ENCODE measurements around the gene STAT5A. TPM values are rescaled to one million over a fixed set of nuclear protein-coding genes. Genes with fewer than 3 reads are reported as not detected.

STAT5A gene
- total RNA-seq, 2 experiments from 2014 or later = 141 to 150 TPM

Other genes with a start within 250 kb of the STAT5A start
- gene C17orf113, start 237.9 kb upstream of the STAT5A start, total RNA-seq = under 1 TPM; 0.42 to 0.55 TPM
- gene ZNF385C, start 190.0 kb upstream of the STAT5A start, total RNA-seq = under 1 TPM in 1 of 2 experiments, not detected in 1; 0.20 TPM
- 10 to 100 TPM; 33.5 to 35.6 TPM for gene DHX58, start 175.8 kb upstream of the STAT5A start, total RNA-seq
- gene KAT2A, start 167.1 kb upstream of the STAT5A start, total RNA-seq = 10 to 100 TPM; 38.5 to 42.4 TPM
- gene HSPB9, start 165.7 kb upstream of the STAT5A start, total RNA-seq = not detected
- gene RAB5C, start 133.5 kb upstream of the STAT5A start, total RNA-seq = 10 to 100 TPM; 66.4 to 71.2 TPM
- under 1 TPM; 0.17 to 0.25 TPM for gene KCNH4, start 107.4 kb upstream of the STAT5A start, total RNA-seq
- not detected for gene HCRT, start 103.0 kb upstream of the STAT5A start, total RNA-seq
- 1 to 10 TPM; 6.8 to 8.3 TPM for gene GHDC, start 94.0 kb upstream of the STAT5A start, total RNA-seq
- 100 to 1,000 TPM in 1 of 2 experiments, 10 to 100 TPM in 1; 99.4 to 104 TPM for gene STAT5B, start 12.1 kb upstream of the STAT5A start, total RNA-seq
- 100 to 1,000 TPM; 315 to 319 TPM for gene STAT3, start 99.9 kb downstream of the STAT5A start, total RNA-seq
- gene CAVIN1, start 134.8 kb downstream of the STAT5A start, total RNA-seq = under 1 TPM; 0.14 to 0.16 TPM
- gene ATP6V0A1, start 170.4 kb downstream of the STAT5A start, total RNA-seq = 10 to 100 TPM; 10.4 to 14.4 TPM
- 1 to 10 TPM; 7.8 TPM for gene NAGLU, start 247.7 kb downstream of the STAT5A start, total RNA-seq

All from CD4-positive, alpha-beta T cell (primary cell).